HEK293 (cell line): ENCODE data around the gene ZFP36.

Experiments
- CTCF ChIA-PET: fragments of 350-600 bp; formaldehyde crosslinking; extraction: SDS; loops from one replicate; lab custom pipeline; 2021; ENCODE audit warnings: antibody characterized with exemption; lab: Yijun Ruan, JAX
- POLR2A ChIA-PET: fragments of 300-600 bp; formaldehyde crosslinking; extraction: SDS; loops from one replicate; lab custom pipeline; 2020; ENCODE audit warnings: antibody characterized with exemption, inconsistent platforms; lab: Yijun Ruan, JAX
- H3K27ac ChIP-seq: fragments of 200-500 bp; sonication (Bioruptor generic); 2 replicates; pipeline ENCODE4 v1.5.1; 2014; ENCODE audit warnings: low read depth, low read length, control low read depth, inconsistent platforms; ENCODE audit errors: extremely low read depth
- H3K36me3 ChIP-seq, 2 experiments: fragments of 200-500 bp in 1 of 2; sonication (Bioruptor generic) in 1 of 2; 1 replicate in 1 of 2; 2 replicates in 1 of 2; pipeline ENCODE4 v1.5.1; 2014 to 2017; ENCODE audit warnings: inconsistent platforms in 2 of 2, low read length in 2 of 2; ENCODE audit not compliant: control insufficient read depth in 2 of 2, insufficient read depth in 1 of 2
- H3K4me1 ChIP-seq: fragments of 200-500 bp; sonication (Bioruptor generic); 2 replicates; pipeline ENCODE4 v1.5.1; 2014; ENCODE audit warnings: mild to moderate bottlenecking, low read length, inconsistent platforms; ENCODE audit not compliant: control insufficient read depth, insufficient read depth
- H3K4me3 ChIP-seq: 2 replicates; pipeline ENCODE4 v1.5.1; 2011; ENCODE audit warnings: low read depth, mild to moderate bottlenecking, control low read depth, low read length, moderate library complexity
- H3K9me3 ChIP-seq: fragments of 200-500 bp; sonication (Bioruptor generic); 2 replicates; pipeline ENCODE4 v1.5.1; 2014; ENCODE audit warnings: low read depth, low read length, inconsistent platforms; ENCODE audit not compliant: control insufficient read depth, insufficient read depth
- GFI1B ChIP-seq: fragments of 450-650 bp; formaldehyde crosslinking; IDR thresholded peaks from 2 replicates; pipeline ENCODE4 v1.5.1; 2016; ENCODE audit warnings: missing biosample characterization, missing genetic modification characterization
- KLF9 ChIP-seq: fragments of 450-650 bp; formaldehyde crosslinking; IDR thresholded peaks from 2 replicates; pipeline ENCODE4 v1.5.1; 2016; ENCODE audit warnings: missing biosample characterization, missing genetic modification characterization, low read depth
- PRDM1 ChIP-seq: fragments of 450-650 bp; formaldehyde crosslinking; IDR thresholded peaks from 2 replicates; pipeline ENCODE4; 2016; ENCODE audit warnings: missing biosample characterization, missing genetic modification characterization
- PRDM10 ChIP-seq: fragments of 450-650 bp; formaldehyde crosslinking; IDR thresholded peaks from 2 replicates; pipeline ENCODE4 v1.5.1; 2016; ENCODE audit warnings: missing biosample characterization, missing genetic modification characterization
- SALL2 ChIP-seq: fragments of 450-650 bp; formaldehyde crosslinking; IDR thresholded peaks from 2 replicates; pipeline ENCODE4 v1.5.0; 2017; ENCODE audit warnings: missing biosample characterization, mild to moderate bottlenecking, missing genetic modification characterization, borderline replicate concordance
- TSHZ1 ChIP-seq: fragments of 450-650 bp; formaldehyde crosslinking; IDR thresholded peaks from 2 replicates; pipeline ENCODE4 v1.5.1; 2016; ENCODE audit warnings: missing biosample characterization, missing genetic modification characterization, borderline replicate concordance
- WT1 ChIP-seq: fragments of 450-650 bp; formaldehyde crosslinking; IDR thresholded peaks from 2 replicates; pipeline ENCODE4 v1.5.1; 2016; ENCODE audit warnings: missing biosample characterization, missing genetic modification characterization
- ZBTB17 ChIP-seq: fragments of 450-650 bp; formaldehyde crosslinking; IDR thresholded peaks from 2 replicates; pipeline ENCODE4 v1.5.1; 2016; ENCODE audit warnings: missing biosample characterization, missing genetic modification characterization
- ZNF2 ChIP-seq: fragments of 450-650 bp; formaldehyde crosslinking; IDR thresholded peaks from 2 replicates; pipeline ENCODE4 v1.5.1; 2016; ENCODE audit warnings: missing biosample characterization, missing genetic modification characterization
- ZNF248 ChIP-seq: fragments of 450-650 bp; formaldehyde crosslinking; IDR thresholded peaks from 2 replicates; pipeline ENCODE4 v1.5.1; 2017; ENCODE audit warnings: missing biosample characterization, missing genetic modification characterization
- ZNF311 ChIP-seq: fragments of 450-650 bp; formaldehyde crosslinking; IDR thresholded peaks from 2 replicates; pipeline ENCODE4 v1.5.1; 2017; ENCODE audit warnings: missing biosample characterization, missing genetic modification characterization, borderline replicate concordance
- ZNF335 ChIP-seq: fragments of 450-650 bp; formaldehyde crosslinking; conservative IDR thresholded peaks from 2 replicates; pipeline ENCODE4 v1.5.1; 2016; ENCODE audit warnings: missing biosample characterization, missing genetic modification characterization
- ZNF423 ChIP-seq: fragments of 450-650 bp; formaldehyde crosslinking; IDR thresholded peaks from 2 replicates; pipeline ENCODE4 v1.5.1; 2016; ENCODE audit warnings: missing biosample characterization, missing genetic modification characterization
- ZNF558 ChIP-seq: fragments of 450-650 bp; formaldehyde crosslinking; IDR thresholded peaks from 2 replicates; pipeline ENCODE4 v1.5.1; 2016; ENCODE audit warnings: missing biosample characterization, missing genetic modification characterization
- ZNF600 ChIP-seq: fragments of 450-650 bp; formaldehyde crosslinking; IDR thresholded peaks from 2 replicates; pipeline ENCODE4 v1.5.1; 2016; ENCODE audit warnings: missing biosample characterization, missing genetic modification characterization
- ZNF610 ChIP-seq: fragments of 450-650 bp; formaldehyde crosslinking; IDR thresholded peaks from 2 replicates; pipeline ENCODE4 v1.5.1; 2016; ENCODE audit warnings: missing biosample characterization, missing genetic modification characterization, borderline replicate concordance
- ZNF639 ChIP-seq: fragments of 450-650 bp; formaldehyde crosslinking; IDR thresholded peaks from 2 replicates; pipeline ENCODE4 v1.5.1; 2016; ENCODE audit warnings: missing biosample characterization, missing genetic modification characterization
- ZNF677 ChIP-seq: fragments of 450-650 bp; IDR thresholded peaks from 2 replicates; pipeline ENCODE4 v1.5.0; 2018; ENCODE audit warnings: missing biosample characterization, mild to moderate bottlenecking, missing genetic modification characterization, moderate library complexity
- ZNF704 ChIP-seq: fragments of 450-650 bp; formaldehyde crosslinking; IDR thresholded peaks from 2 replicates; pipeline ENCODE4 v1.5.1; 2016; ENCODE audit warnings: missing biosample characterization, missing genetic modification characterization
- ZNF837 ChIP-seq: fragments of 450-650 bp; formaldehyde crosslinking; IDR thresholded peaks from 2 replicates; pipeline ENCODE4 v1.5.1; 2016; ENCODE audit warnings: missing biosample characterization, missing genetic modification characterization

The ZFP36 gene

GRCh38 chr19:39406656-39407409 lies at the start of gene ZFP36 (continued):
- TF ChIP-seq ZNF639 (tag by site-specific recombination) (peak; percentile 75), KLF9 (tag by site-specific recombination) (peak; percentile 59), ZNF610 (0 out of 2 replicates have a peak, but pooled peaks have one; percentile 58), ZNF704 (tag by site-specific recombination) (no peak), ZNF423 (tag by site-specific recombination) (peak; percentile 66; the same call in 1 of the 2 replicates), PRDM10 (tag by site-specific recombination) (peak; percentile 87), WT1 (peak; percentile 58; the same call in 1 of the 2 replicates), ZBTB17 (tag by site-specific recombination) (peak; percentile 92), ZNF558 (tag by site-specific recombination) (no peak), ZNF837 (tag by site-specific recombination) (no peak), GFI1B (tag by site-specific recombination) (0 out of 2 replicates have a peak, but pooled peaks have one; percentile 61), TSHZ1 (no peak), ZNF248 (tag by site-specific recombination) (no peak), ZNF335 (peak; percentile 54; the same call in 1 of the 2 replicates), ZNF2 (tag by site-specific recombination) (peak; percentile 64; the same call in 1 of the 2 replicates)

- no peaks in the 10 kb centered on the region for H3K4me1 ChIP-seq
- CTCF ChIA-PET, result interaction anchor here (0.6 to 1.5 kb wide), 3 partner anchors 38 to 271 kb away, joined by 3 to 4 read pairs (median 3); no protein-coding TSS in a partner anchor
- TF ChIP-seq ZNF311 (tag by site-specific recombination), result no peak
- no peak for TF ChIP-seq SALL2 (tag by site-specific recombination)
- TF ChIP-seq ZNF677 (tag by site-specific recombination), result no peak
- no peak for TF ChIP-seq ZNF600 (tag by site-specific recombination)
- peak; percentile 66; the same call in 1 of the 2 replicates for TF ChIP-seq PRDM1 (tag by site-specific recombination)
- TF ChIP-seq, all 188 proteins: peak for 1
- H3K36me3 ChIP-seq, result peaks cover 92 to 95% of the 10 kb centered on the region in 2 experiments
- H3K4me3 ChIP-seq, result no peak overlapping the region
- no peaks in the 10 kb centered on the region for H3K9me3 ChIP-seq
- H3K27ac ChIP-seq, result 0 out of 2 replicates have a peak overlapping the region, but pooled peaks have one; percentile 30
- POLR2A ChIA-PET, result interaction anchor here (0.6 kb wide), 1 partner anchor 77 kb away, joined by 3 read pairs; the partner anchor contains the start of gene RPS16
These were observed 47.6 kb upstream of the ZFP36 start for GRCh38 chr19:39359026-39359425.
